Chondrocyte (in vitro differentiated cells): Measurements from ENCODE around the gene ARHGAP31. TPM values are rescaled to one million over a fixed set of nuclear protein-coding genes. Genes with fewer than 3 reads are reported as not detected.
"Not testable (repeated sequence)": the region's sequence is repeated elsewhere in the genome, so short reads cannot be mapped to it uniquely, and the experiment has no call there.

Experiments used
- DNase-seq: peaks from one replicate; pipeline ENCODE4 v3.0.0; 2021; ENCODE audit warnings: mixed read lengths, low spot score
- H3K27ac Mint-ChIP-seq: one replicate; pipeline ENCODE4 v1.8.0; 2021; ENCODE audit warnings: mild to moderate bottlenecking, moderate library complexity, mixed read lengths; ENCODE audit not compliant: unreplicated experiment
- H3K27me3 Mint-ChIP-seq: 2 replicates; pipeline ENCODE4 v1.8.0; 2021; ENCODE audit warnings: low read depth, mixed read lengths
- H3K36me3 Mint-ChIP-seq: 2 replicates; pipeline ENCODE4 v1.8.0; 2021; ENCODE audit warnings: low read depth, mixed read lengths
- H3K4me1 Mint-ChIP-seq: 2 replicates; pipeline ENCODE4 v1.8.0; 2021; ENCODE audit warnings: low read depth, mild to moderate bottlenecking, mixed read lengths
- H3K4me3 Mint-ChIP-seq: one replicate; pipeline ENCODE4 v1.8.0; 2021; ENCODE audit warnings: mild to moderate bottlenecking, moderate library complexity, mixed read lengths; ENCODE audit not compliant: unreplicated experiment
- H3K9me3 Mint-ChIP-seq: 2 replicates; pipeline ENCODE4 v1.8.0; 2021; ENCODE audit warnings: low read depth, mixed read lengths
- total RNA-seq: library from RNA; stranded (reverse); gene quantifications from 3 replicates; pipeline ENCODE4 v1.2.1, GENCODE V29; 2021
- TF ChIP-seq, protein P1 (sequence below): fragments of 200-600 bp; sonication (generic); IDR thresholded peaks from 2 replicates; pipeline ENCODE4 v1.5.0; 2021; ENCODE audit warnings: antibody characterized with exemption, mild to moderate bottlenecking, moderate library complexity

The ARHGAP31 gene
- total RNA-seq, 1 donor from 2014 or later: 35.2 TPM

DNA sequence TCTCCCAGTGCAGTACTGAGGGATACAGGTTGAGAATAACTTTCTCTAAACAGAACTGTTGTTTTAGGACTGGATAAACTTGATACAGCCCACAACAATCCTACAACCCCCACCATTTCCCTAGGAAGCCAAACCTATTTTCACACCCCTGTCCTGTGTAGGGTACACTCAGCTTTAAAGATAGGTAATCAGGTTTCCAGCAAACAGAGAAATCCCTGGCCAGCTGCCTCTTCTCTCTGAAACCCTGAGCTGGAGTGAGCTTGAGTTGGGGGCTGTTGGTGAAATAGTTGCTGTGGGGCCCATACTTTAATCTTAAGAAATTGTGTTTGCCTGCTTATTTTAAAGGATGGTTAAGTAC, 22.1 kb downstream of the ARHGAP31 start:
- no peaks in the 10 kb centered on the region for H3K9me3 Mint-ChIP-seq
- H3K27ac Mint-ChIP-seq: no peak overlapping the region
- H3K4me3 Mint-ChIP-seq: no peak overlapping the region
- TF ChIP-seq, protein P1, sequence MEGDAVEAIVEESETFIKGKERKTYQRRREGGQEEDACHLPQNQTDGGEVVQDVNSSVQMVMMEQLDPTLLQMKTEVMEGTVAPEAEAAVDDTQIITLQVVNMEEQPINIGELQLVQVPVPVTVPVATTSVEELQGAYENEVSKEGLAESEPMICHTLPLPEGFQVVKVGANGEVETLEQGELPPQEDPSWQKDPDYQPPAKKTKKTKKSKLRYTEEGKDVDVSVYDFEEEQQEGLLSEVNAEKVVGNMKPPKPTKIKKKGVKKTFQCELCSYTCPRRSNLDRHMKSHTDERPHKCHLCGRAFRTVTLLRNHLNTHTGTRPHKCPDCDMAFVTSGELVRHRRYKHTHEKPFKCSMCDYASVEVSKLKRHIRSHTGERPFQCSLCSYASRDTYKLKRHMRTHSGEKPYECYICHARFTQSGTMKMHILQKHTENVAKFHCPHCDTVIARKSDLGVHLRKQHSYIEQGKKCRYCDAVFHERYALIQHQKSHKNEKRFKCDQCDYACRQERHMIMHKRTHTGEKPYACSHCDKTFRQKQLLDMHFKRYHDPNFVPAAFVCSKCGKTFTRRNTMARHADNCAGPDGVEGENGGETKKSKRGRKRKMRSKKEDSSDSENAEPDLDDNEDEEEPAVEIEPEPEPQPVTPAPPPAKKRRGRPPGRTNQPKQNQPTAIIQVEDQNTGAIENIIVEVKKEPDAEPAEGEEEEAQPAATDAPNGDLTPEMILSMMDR: no peak
- DNase-seq: no peak
- peaks cover 6% of the 10 kb centered on the region for H3K36me3 Mint-ChIP-seq
- H3K27me3 Mint-ChIP-seq: no peaks in the 10 kb centered on the region
- peaks cover 52% of the 10 kb centered on the region for H3K4me1 Mint-ChIP-seq

- no peak for DNase-seq
- Mint-ChIP-seq H3K27ac (peak overlapping the region; percentile 74), H3K4me1 (peaks cover 59% of the 10 kb centered on the region), H3K27me3 (no peaks in the 10 kb centered on the region), H3K4me3 (no peak overlapping the region), H3K9me3 (no peaks in the 10 kb centered on the region), H3K36me3 (peaks cover 4% of the 10 kb centered on the region)
- TF ChIP-seq, protein P1: no peak
Observed at GRCh38 chr3:119318876-119319275, 24.7 kb downstream of the ARHGAP31 start.

- DNase-seq: no peak
- H3K4me3 Mint-ChIP-seq: no peak overlapping the region
- H3K4me1 Mint-ChIP-seq: peaks cover 60% of the 10 kb centered on the region
- H3K36me3 Mint-ChIP-seq: no peaks in the 10 kb centered on the region
- peak overlapping the region; percentile 74 for H3K27ac Mint-ChIP-seq
- H3K9me3 Mint-ChIP-seq: no peaks in the 10 kb centered on the region
- TF ChIP-seq, protein P1: no peak
- H3K27me3 Mint-ChIP-seq: no peaks in the 10 kb centered on the region
Observed at GRCh38 chr3:119319311-119319710, 25.1 kb downstream of the ARHGAP31 start.

GRCh38 chr3:119320785-119321184, 26.6 kb downstream of the ARHGAP31 start:
- not testable (repeated sequence) for H3K27me3 Mint-ChIP-seq, H3K36me3 Mint-ChIP-seq, H3K9me3 Mint-ChIP-seq, DNase-seq, H3K4me3 Mint-ChIP-seq
- Mint-ChIP-seq H3K4me1 (peaks cover 59% of the 10 kb centered on the region), H3K27ac (peak overlapping the region; percentile 28)

DNA sequence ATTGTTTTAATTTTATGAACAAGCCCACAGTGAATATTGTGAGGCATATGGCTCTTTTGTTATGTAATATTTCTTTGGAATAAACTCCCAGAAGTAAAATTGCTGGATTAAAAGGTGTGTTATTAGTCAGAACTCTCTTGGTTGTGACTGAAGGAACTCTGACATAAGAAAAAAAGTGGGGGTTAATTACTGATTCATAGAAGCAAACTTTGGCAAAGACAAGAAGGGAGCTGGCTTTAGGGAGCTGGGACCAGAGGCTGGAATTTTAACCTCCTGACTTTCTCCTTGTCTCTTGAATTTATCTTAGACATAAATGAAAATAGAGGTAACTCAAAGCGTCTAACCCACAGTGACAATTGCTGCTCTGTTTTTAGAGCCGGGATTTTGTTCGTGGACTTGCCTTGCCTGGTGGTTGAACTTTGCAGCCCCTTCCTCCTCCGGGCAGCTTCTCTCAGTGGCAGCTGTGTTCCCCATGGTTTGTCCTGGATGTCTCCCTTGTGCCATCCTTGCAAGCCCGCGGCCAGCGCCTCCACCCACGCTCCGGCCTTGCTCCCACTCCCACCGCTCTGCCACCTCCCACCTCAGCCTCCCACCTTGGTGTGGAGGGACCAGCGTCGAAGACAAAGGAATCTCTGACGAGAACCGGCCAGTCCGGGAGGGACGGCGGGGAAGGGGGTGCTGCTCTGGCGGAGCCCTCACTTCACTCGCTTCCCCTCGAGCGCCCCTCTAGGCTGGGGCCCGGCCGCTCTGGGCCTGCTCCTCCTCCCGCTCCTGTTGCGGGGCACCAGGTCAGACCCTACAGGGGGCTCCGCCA, 28.0 kb downstream of the ARHGAP31 start:
- H3K27me3 Mint-ChIP-seq: no peaks in the 10 kb centered on the region
- H3K4me3 Mint-ChIP-seq: peak overlapping the region; percentile 85
- DNase-seq: no peak
- TF ChIP-seq, protein P1: no peak
- peaks cover 54% of the 10 kb centered on the region for H3K4me1 Mint-ChIP-seq
- no peaks in the 10 kb centered on the region for H3K36me3 Mint-ChIP-seq
- no peaks in the 10 kb centered on the region for H3K9me3 Mint-ChIP-seq
- H3K27ac Mint-ChIP-seq: peak overlapping the region; percentile 95
